ENCODE measurements around the gene TSPAN6.

DNA sequence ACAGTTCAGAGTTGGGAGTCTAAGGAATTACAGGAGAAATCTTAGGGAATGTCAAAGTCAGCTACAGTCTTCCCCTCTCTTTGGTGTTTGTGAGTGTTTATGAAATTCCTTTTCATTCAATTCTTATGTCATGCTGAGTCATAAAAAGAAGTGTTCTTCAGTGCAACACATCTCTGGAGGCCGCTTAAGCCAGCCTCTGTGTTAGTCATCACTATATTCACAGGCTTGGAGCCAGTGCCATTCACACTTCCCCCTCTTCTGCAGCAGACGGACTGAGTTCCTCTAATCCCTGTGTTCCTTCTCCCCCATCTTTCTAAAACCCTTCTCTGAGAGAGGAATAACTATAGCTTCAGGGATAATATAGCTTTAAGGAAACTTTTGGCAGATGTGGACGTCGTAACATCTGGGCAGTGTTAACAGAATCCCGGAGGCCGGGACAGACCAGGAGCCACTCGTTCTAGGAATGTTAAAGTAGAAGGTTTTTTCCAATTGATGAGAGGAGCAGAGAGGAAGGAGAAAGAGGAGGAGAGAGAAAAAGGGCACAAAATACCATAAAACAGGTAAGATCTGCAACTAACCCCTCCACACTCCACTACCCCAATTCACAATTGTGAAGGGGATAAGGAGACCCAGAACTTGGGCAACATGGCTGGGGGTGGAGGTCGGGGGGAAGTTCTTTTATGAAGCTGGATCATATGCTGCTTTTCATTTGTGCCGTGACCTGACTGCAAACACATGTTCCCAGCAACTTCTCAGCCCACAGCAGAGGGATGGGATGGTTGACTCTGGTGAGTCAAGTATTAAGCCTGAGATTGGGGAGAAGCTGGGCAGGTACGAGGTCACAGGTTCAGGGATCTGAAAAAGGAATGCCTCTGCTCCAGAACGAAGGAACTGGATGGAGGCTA, 7.6 kb upstream of the TSPAN6 start, which contains the start of gene SRPX2:
- TF ChIP-seq CTCF (conservative IDR thresholded peaks at IDR 0.05) (no peak), EZH2 (IDR thresholded peaks at IDR 0.05; ENCODE audit: low read depth) (no peak)

Measured in PC-9 (cell line).